ENCODE data around the gene SCARB2.

DNA sequence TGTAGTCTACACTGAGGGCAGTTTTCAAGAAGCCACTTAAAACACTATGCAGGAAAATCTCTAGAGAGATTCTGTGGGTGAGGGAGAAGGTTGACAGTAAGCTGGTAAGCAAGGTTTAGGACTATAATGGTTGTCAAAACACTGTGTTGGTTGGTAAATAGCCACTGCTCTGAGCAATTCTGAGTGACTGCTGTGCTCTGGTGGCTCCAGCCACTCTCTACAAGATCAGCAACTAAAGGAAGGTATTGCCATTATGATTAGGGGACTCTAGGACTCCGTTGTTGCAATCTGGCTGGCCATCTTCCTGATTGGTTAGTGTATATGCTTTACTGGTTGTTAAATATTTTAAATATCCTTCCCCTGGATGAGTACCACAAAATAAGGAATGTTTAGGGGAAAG, 32.4 kb upstream of the SCARB2 start:
- TF ChIP-seq GATA2 (IDR thresholded peaks at IDR 0.05; ENCODE audit: low read depth, low read length), result no peak
- TF ChIP-seq GATA3 (IDR thresholded peaks at IDR 0.05; ENCODE audit: low read depth, low read length), result no peak
